Cardiac septum (tissue), 1 donor: ENCODE measurements around the gene THSD7B. TPM values are rescaled to one million over a fixed set of nuclear protein-coding genes. Genes with fewer than 3 reads are reported as not detected.

ENCODE experiments used
- DNase-seq: peaks from one replicate; pipeline ENCODE4 v3.0.0-alpha.2; 2020; ENCODE audit warnings: low spot score
- intact Hi-C: fragments of 100-400 bp; cut with DNase I; formaldehyde crosslinking; loops from one replicate; pipeline ENCODE4 v1.14.0; 2022
- total RNA-seq: library from RNA; stranded (reverse); fragmentation: NEBNext Ultra II Directional; extraction: Animal tissue kit (Norgen Biotek cat#: 25700); gene quantifications from one replicate; pipeline ENCODE4 v1.2.1, GENCODE V29; 2021
- donor health status: DM: no; HTN: no; CAD: no.

The THSD7B gene
- total RNA-seq, 1 donor from 2014 or later: 0.62 TPM

- intact Hi-C loops: no loop called here
- no peak for DNase-seq
Observed at GRCh38 chr2:137411585-137411984, 646.2 kb downstream of the THSD7B start.

- no peak for DNase-seq
- intact Hi-C loops: no loop called here
Observed at GRCh38 chr2:137420744-137421143, 655.4 kb downstream of the THSD7B start.

- intact Hi-C loops: no loop called here
- no peak for DNase-seq
Observed at GRCh38 chr2:137435162-137435561, 669.8 kb downstream of the THSD7B start.

GRCh38 chr2:137437386-137437785 is 672.0 kb downstream of the THSD7B start:
- no peak for DNase-seq
- intact Hi-C loops: no loop called here

GRCh38 chr2:137444970-137445369 is 679.6 kb downstream of the THSD7B start:
- intact Hi-C loops: no loop called here
- DNase-seq: no peak

- intact Hi-C loops: no loop called here
- DNase-seq: no peak
Observed at GRCh38 chr2:137449454-137449853, 684.1 kb downstream of the THSD7B start.

- intact Hi-C loops: no loop called here
Observed at GRCh38 chr2:137454886-137455285, 689.5 kb downstream of the THSD7B start.

GRCh38 chr2:137467246-137467862 is 702.0 kb downstream of the THSD7B start:
- DNase-seq: no peak
- intact Hi-C loops: loop anchor here (5.0 kb wide), 1 partner anchor 370 kb away; no protein-coding TSS in a partner anchor

More at GRCh38 chr2:137454886-137455285, 689.5 kb downstream of the THSD7B start:
- DNase-seq: no peak

GRCh38 chr2:137493261-137493660 is 727.9 kb downstream of the THSD7B start:
- intact Hi-C loops: no loop called here
- no peak for DNase-seq

- intact Hi-C loops: no loop called here
- no peak for DNase-seq
Observed at GRCh38 chr2:137500599-137500998, 735.3 kb downstream of the THSD7B start.

- intact Hi-C loops: no loop called here
- no peak for DNase-seq
Observed at GRCh38 chr2:137507237-137507636, 741.9 kb downstream of the THSD7B start.

GRCh38 chr2:137508739-137509384 is 743.5 kb downstream of the THSD7B start:
- no peak for DNase-seq
- intact Hi-C loops: no loop called here

GRCh38 chr2:137511526-137511925 is 746.2 kb downstream of the THSD7B start:
- no peak for DNase-seq
- intact Hi-C loops: no loop called here

- intact Hi-C loops: no loop called here
- no peak for DNase-seq
Observed at GRCh38 chr2:137521653-137522619, 756.6 kb downstream of the THSD7B start.

- intact Hi-C loops: no loop called here
- DNase-seq: no peak
Observed at GRCh38 chr2:137522620-137523011, 757.3 kb downstream of the THSD7B start.

- no peak for DNase-seq
- intact Hi-C loops: no loop called here
Observed at GRCh38 chr2:137523931-137524330, 758.6 kb downstream of the THSD7B start.

GRCh38 chr2:137525132-137525531 is 759.8 kb downstream of the THSD7B start:
- intact Hi-C loops: no loop called here
- DNase-seq: no peak

- intact Hi-C loops: no loop called here
- no peak for DNase-seq
Observed at GRCh38 chr2:137525641-137526190, 760.4 kb downstream of the THSD7B start.

GRCh38 chr2:137535897-137536296 is 770.6 kb downstream of the THSD7B start:
- no peak for DNase-seq
- intact Hi-C loops: no loop called here

- no peak for DNase-seq
- intact Hi-C loops: no loop called here
Observed at GRCh38 chr2:137539336-137539735, 774.0 kb downstream of the THSD7B start.
